ENCODE measurements around the gene SLC35C1.
"Not testable (repeated sequence)": the region's sequence is repeated elsewhere in the genome, so short reads cannot be mapped to it uniquely, and the experiment has no call there.

SLC35C1 gene

GRCh38 chr11:45817191-45817590 lies 12.2 kb downstream of the SLC35C1 start:
- DNase-seq (ENCODE audit: low read depth): no peak
- TF ChIP-seq CTCF (conservative IDR thresholded peaks at IDR 0.05; ENCODE audit: low read depth, low read length): no peak
- H3K4me3 ChIP-seq (ENCODE audit: low read length): no peak overlapping the region

- H3K4me3 ChIP-seq (ENCODE audit: low read length): no peak overlapping the region
- TF ChIP-seq CTCF (conservative IDR thresholded peaks at IDR 0.05; ENCODE audit: low read depth, low read length): no peak
- no peak for DNase-seq (ENCODE audit: low read depth)
Measured at GRCh38 chr11:45818961-45819605, 14.1 kb downstream of the SLC35C1 start.

GRCh38 chr11:45820211-45820857 lies 15.4 kb downstream of the SLC35C1 start:
- no peak for DNase-seq (ENCODE audit: low read depth)
- TF ChIP-seq CTCF (conservative IDR thresholded peaks at IDR 0.05; ENCODE audit: low read depth, low read length): no peak
- H3K4me3 ChIP-seq (ENCODE audit: low read length): no peak overlapping the region

GRCh38 chr11:45826492-45826891 lies 21.5 kb downstream of the SLC35C1 start:
- not testable (repeated sequence) for DNase-seq (ENCODE audit: low read depth); H3K4me3 ChIP-seq (ENCODE audit: low read length)

GRCh38 chr11:45827123-45827522 lies 22.2 kb downstream of the SLC35C1 start:
- no peak for TF ChIP-seq CTCF (conservative IDR thresholded peaks at IDR 0.05; ENCODE audit: low read depth, low read length)
- DNase-seq (ENCODE audit: low read depth): no peak
- H3K4me3 ChIP-seq (ENCODE audit: low read length): no peak overlapping the region

- no peak for DNase-seq (ENCODE audit: low read depth)
- TF ChIP-seq CTCF (conservative IDR thresholded peaks at IDR 0.05; ENCODE audit: low read depth, low read length): no peak
- H3K4me3 ChIP-seq (ENCODE audit: low read length): no peak overlapping the region
Measured at GRCh38 chr11:45828996-45829395, 24.0 kb downstream of the SLC35C1 start.

GRCh38 chr11:45830596-45830995 lies 25.6 kb downstream of the SLC35C1 start:
- H3K4me3 ChIP-seq (ENCODE audit: low read length): no peak overlapping the region
- DNase-seq (ENCODE audit: low read depth): no peak
- TF ChIP-seq CTCF (conservative IDR thresholded peaks at IDR 0.05; ENCODE audit: low read depth, low read length): no peak
